PC-3 (cell line): ENCODE measurements around the gene PDIA5. TPM values are rescaled to one million over a fixed set of nuclear protein-coding genes. Genes with fewer than 3 reads are reported as not detected.

Experiments used
- ATAC-seq: fragments of 200-7000 bp; cut with Tn5 transposase; 2 replicates; pipeline ENCODE4 v1.9.1; 2020; ENCODE audit warnings: mild to moderate bottlenecking, moderate library complexity
- BruUV-seq: library from RNA; stranded (reverse); fragments of 400-500 nt; replicated peaks from 2 replicates; lab custom pipeline; 2021; lab: Mats Ljungman, UMichigan
- CTCF ChIA-PET: fragments of 300-600 bp; sonication (Branson Sonifier 250); formaldehyde crosslinking; loops from one replicate; lab custom pipeline; 2022; ENCODE audit warnings: antibody characterized with exemption; lab: Charles Lee
- POLR2A ChIA-PET: fragments of 300-600 bp; sonication (Branson Sonifier 250); formaldehyde crosslinking; loops from one replicate; lab custom pipeline; 2022; ENCODE audit warnings: antibody characterized with exemption; ENCODE audit not compliant: unreplicated experiment; lab: Charles Lee
- DNase-seq: peaks from one replicate; pipeline ENCODE4 v3.0.0-alpha.2; 2015
- H2AFZ ChIP-seq: fragments of 300-600 bp; sonication (generic); 2 replicates; pipeline ENCODE4 v1.6.0; 2016; ENCODE audit warnings: antibody characterized with exemption, low read length
- H3F3A ChIP-seq: fragments of 300-600 bp; sonication (generic); one replicate; pipeline ENCODE4 v1.6.0; 2017; ENCODE audit warnings: antibody characterized with exemption, low read length, control low read depth, mild to moderate bottlenecking; ENCODE audit not compliant: unreplicated experiment
- H3K27ac ChIP-seq: fragments of 300-600 bp; sonication (generic); 2 replicates; pipeline ENCODE4 v1.5.1; 2016; ENCODE audit warnings: mild to moderate bottlenecking, low read length
- H3K27me3 ChIP-seq: fragments of 300-600 bp; sonication (generic); 2 replicates; pipeline ENCODE4 v1.6.1; 2016; ENCODE audit warnings: low read length, mixed read lengths
- H3K36me3 ChIP-seq: fragments of 300-600 bp; sonication (generic); 2 replicates; pipeline ENCODE4 v1.6.1; 2016; ENCODE audit warnings: low read depth, mixed run types, low read length, mixed read lengths
- H3K4me1 ChIP-seq: fragments of 300-600 bp; sonication (generic); 2 replicates; pipeline ENCODE4 v1.5.1; 2016; ENCODE audit warnings: low read length; ENCODE audit not compliant: insufficient read depth
- H3K4me2 ChIP-seq: fragments of 300-600 bp; sonication (generic); 2 replicates; pipeline ENCODE4 v1.6.0; 2016; ENCODE audit warnings: low read length
- H3K4me3 ChIP-seq: fragments of 300-600 bp; sonication (generic); 2 replicates; pipeline ENCODE4 v1.5.1; 2016; ENCODE audit warnings: mild to moderate bottlenecking, low read length, mixed read lengths
- H3K79me2 ChIP-seq: fragments of 300-600 bp; sonication (generic); 2 replicates; pipeline ENCODE4 v1.6.1; 2017; ENCODE audit warnings: low read length, mixed read lengths
- H3K9ac ChIP-seq: fragments of 300-600 bp; sonication (generic); 2 replicates; pipeline ENCODE4 v1.6.0; 2016; ENCODE audit warnings: mild to moderate bottlenecking, low read length
- H3K9me2 ChIP-seq: fragments of 300-600 bp; sonication (generic); replicated peaks from 2 replicates; pipeline ENCODE4 v1.6.1; 2016; ENCODE audit warnings: mixed run types, low read length, mixed read lengths
- H3K9me3 ChIP-seq: fragments of 300-600 bp; sonication (generic); 2 replicates; pipeline ENCODE4 v1.6.1; 2016; ENCODE audit warnings: low read length, mixed read lengths
- H4K20me1 ChIP-seq: fragments of 300-600 bp; sonication (generic); 2 replicates; pipeline ENCODE4 v1.6.1; 2016; ENCODE audit warnings: low read length, mixed read lengths
- CTCF ChIP-seq: fragments of 300-600 bp; sonication (generic); conservative IDR thresholded peaks from 2 replicates; pipeline ENCODE4 v1.5.1; 2017; ENCODE audit warnings: antibody characterized with exemption, low read depth, mild to moderate bottlenecking, low read length
- EZH2 ChIP-seq: fragments of 300-600 bp; sonication (generic); IDR thresholded peaks from one replicate; pipeline ENCODE4 v1.6.1; 2017; ENCODE audit warnings: antibody characterized with exemption, mild to moderate bottlenecking, low read length; ENCODE audit not compliant: unreplicated experiment
- EZH2phosphoT487 ChIP-seq: fragments of 300-600 bp; sonication (generic); IDR thresholded peaks from 2 replicates; pipeline ENCODE4 v1.6.1; 2018; ENCODE audit warnings: mild to moderate bottlenecking, antibody characterized with exemption, low read length, borderline replicate concordance
- intact Hi-C: fragments of 100-400 bp; cut with micrococcal nuclease; formaldehyde crosslinking; loops from 2 replicates; pipeline ENCODE4 v1.9.0; 2023
- total RNA-seq: library from RNA; depleted of rRNA; stranded (reverse); fragments of >200 nt; gene quantifications from 2 replicates; pipeline ENCODE4 v1.2.3, GENCODE V29; 2014

Gene PDIA5
- total RNA-seq, 1 experiment from 2014 or later = 24.6 TPM

GRCh38 chr3:123055352-123055751 is 11.5 kb upstream of the PDIA5 start:
- no peak overlapping the region for H3K9ac ChIP-seq
- CTCF ChIA-PET = no interaction called here
- H3K4me2 ChIP-seq = no peak overlapping the region
- DNase-seq (no peak), ATAC-seq (no peak)
- H3K27me3 ChIP-seq = peaks cover 12% of the 10 kb centered on the region
- no peaks in the 10 kb centered on the region for H3K9me2 ChIP-seq
- no peaks in the 10 kb centered on the region for H4K20me1 ChIP-seq
- H3K4me1 ChIP-seq = no peaks in the 10 kb centered on the region; the same call in 1 of the 2 replicates
- H3K79me2 ChIP-seq = no peaks in the 10 kb centered on the region
- no peaks in the 10 kb centered on the region for H3K36me3 ChIP-seq
- POLR2A ChIA-PET = no interaction called here
- H3K9me3 ChIP-seq = no peaks in the 10 kb centered on the region
- no peaks in the 10 kb centered on the region for H3F3A ChIP-seq
- no TSS peak for BruUV-seq
- H3K27ac ChIP-seq = no peak overlapping the region
- TF ChIP-seq EZH2 (no peak), EZH2phosphoT487 (no peak), CTCF (no peak)
- intact Hi-C loops = no loop called here
- no peak overlapping the region for H3K4me3 ChIP-seq
- no peak overlapping the region for H2AFZ ChIP-seq

GRCh38 chr3:123058505-123058904 is 8.3 kb upstream of the PDIA5 start:
- POLR2A ChIA-PET = no interaction called here

More at GRCh38 chr3:123058505-123058904, 8.3 kb upstream of the PDIA5 start:
- no peak overlapping the region for H3K4me3 ChIP-seq
- TF ChIP-seq EZH2 = no peak
- no peak for TF ChIP-seq EZH2phosphoT487
- no peak for TF ChIP-seq CTCF
- no peak overlapping the region for H2AFZ ChIP-seq
- H3K27me3 ChIP-seq = peaks cover 15% of the 10 kb centered on the region
- no peaks in the 10 kb centered on the region for H3K79me2 ChIP-seq
- H3K9me2 ChIP-seq = no peaks in the 10 kb centered on the region
- H3K9ac ChIP-seq = no peak overlapping the region
- no peaks in the 10 kb centered on the region for H3K9me3 ChIP-seq
- intact Hi-C loops = no loop called here
- no TSS peak for BruUV-seq
- ATAC-seq (no peak), DNase-seq (no peak)
- H3K36me3 ChIP-seq = no peaks in the 10 kb centered on the region
- no peak overlapping the region for H3K27ac ChIP-seq
- no peaks in the 10 kb centered on the region for H3K4me1 ChIP-seq
- no peaks in the 10 kb centered on the region for H3F3A ChIP-seq
- no peak overlapping the region for H3K4me2 ChIP-seq
- CTCF ChIA-PET = no interaction called here
- no peaks in the 10 kb centered on the region for H4K20me1 ChIP-seq
